HG03025 (cell line): ENCODE measurements around the gene CLDN4.
"Not testable (repeated sequence)": the region's sequence is repeated elsewhere in the genome, so short reads cannot be mapped to it uniquely, and the experiment has no call there.

Source experiments
- ATAC-seq: cut with Tn5 transposase; IDR thresholded peaks from one replicate; pipeline ENCODE4 v1.9.1; 2021; ENCODE audit warnings: mild to moderate bottlenecking, moderate library complexity; ENCODE audit not compliant: unreplicated experiment, low FRiP score

Gene CLDN4

GRCh38 chr7:73823257-73823656, 7.5 kb upstream of the CLDN4 start:
- ATAC-seq = no peak

DNA sequence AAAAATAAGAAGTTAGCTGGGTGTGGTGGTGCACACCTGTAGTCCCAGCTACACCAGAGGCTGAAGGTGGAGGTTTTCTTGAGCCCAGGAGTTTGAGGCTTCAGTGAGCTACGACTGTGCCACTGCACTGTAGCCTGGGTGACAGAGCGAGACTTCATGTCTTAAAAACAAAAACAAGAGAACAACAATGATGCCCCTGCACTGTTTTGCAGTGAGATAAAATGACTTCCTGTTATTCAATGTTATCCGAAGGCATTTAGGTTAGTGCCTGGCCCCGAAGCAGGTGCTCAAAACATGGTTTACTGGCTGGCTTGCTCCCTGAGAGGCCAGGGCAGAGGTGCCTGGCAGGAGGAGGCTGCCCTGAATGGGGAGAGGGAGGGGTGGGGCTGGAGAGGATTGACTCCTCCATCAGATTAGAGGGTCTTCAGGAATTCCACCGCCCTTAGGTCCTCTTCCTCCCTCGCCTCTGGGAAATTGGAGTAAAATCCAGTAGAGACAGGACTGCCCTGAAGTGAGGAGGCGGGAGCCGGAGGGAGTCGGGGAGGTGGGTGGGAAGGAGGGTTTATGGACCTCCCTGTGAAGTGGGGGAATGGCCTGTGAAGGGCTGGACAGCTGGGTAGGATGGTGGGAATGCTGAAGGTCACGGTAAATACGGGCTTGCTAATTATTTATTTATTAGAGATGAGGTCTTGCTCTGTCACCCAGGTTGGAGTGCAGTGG, 6.8 kb upstream of the CLDN4 start:
- no peak for ATAC-seq

DNA sequence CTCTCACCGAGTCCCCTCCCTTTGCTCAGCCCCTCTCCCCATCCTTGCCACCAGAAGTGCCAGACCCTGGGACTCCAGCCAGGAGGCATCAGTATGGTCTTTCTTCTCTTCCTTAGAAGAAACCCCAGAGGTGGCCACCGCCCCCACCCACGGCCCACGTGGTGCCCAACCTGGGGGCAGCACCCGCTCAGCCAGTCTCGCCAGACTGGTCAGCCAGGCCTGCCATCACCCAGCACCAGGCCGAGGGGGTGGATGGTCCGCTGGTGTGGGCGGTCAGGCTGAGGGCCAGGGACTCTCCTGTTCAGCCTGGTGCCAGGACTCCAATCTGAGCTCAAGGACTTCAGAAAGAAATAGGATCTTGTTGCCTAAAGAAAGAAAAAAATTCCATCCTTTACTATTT, 5.8 kb upstream of the CLDN4 start:
- no peak for ATAC-seq

- no peak for ATAC-seq
Measured at GRCh38 chr7:73827567-73828106, 3.2 kb upstream of the CLDN4 start.

- no peak for ATAC-seq
Measured at GRCh38 chr7:73828107-73828803, 2.5 kb upstream of the CLDN4 start.

GRCh38 chr7:73828972-73829371, 1.8 kb upstream of the CLDN4 start:
- ATAC-seq = no peak

GRCh38 chr7:73829505-73829904, 1.3 kb upstream of the CLDN4 start:
- no peak for ATAC-seq

- ATAC-seq = no peak
Measured at GRCh38 chr7:73829921-73830680, 695 bp upstream of the CLDN4 start.

DNA sequence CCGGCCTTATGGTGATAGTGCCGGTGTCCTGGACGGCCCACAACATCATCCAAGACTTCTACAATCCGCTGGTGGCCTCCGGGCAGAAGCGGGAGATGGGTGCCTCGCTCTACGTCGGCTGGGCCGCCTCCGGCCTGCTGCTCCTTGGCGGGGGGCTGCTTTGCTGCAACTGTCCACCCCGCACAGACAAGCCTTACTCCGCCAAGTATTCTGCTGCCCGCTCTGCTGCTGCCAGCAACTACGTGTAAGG, 713 bp downstream of the CLDN4 start:
- ATAC-seq = no peak

DNA sequence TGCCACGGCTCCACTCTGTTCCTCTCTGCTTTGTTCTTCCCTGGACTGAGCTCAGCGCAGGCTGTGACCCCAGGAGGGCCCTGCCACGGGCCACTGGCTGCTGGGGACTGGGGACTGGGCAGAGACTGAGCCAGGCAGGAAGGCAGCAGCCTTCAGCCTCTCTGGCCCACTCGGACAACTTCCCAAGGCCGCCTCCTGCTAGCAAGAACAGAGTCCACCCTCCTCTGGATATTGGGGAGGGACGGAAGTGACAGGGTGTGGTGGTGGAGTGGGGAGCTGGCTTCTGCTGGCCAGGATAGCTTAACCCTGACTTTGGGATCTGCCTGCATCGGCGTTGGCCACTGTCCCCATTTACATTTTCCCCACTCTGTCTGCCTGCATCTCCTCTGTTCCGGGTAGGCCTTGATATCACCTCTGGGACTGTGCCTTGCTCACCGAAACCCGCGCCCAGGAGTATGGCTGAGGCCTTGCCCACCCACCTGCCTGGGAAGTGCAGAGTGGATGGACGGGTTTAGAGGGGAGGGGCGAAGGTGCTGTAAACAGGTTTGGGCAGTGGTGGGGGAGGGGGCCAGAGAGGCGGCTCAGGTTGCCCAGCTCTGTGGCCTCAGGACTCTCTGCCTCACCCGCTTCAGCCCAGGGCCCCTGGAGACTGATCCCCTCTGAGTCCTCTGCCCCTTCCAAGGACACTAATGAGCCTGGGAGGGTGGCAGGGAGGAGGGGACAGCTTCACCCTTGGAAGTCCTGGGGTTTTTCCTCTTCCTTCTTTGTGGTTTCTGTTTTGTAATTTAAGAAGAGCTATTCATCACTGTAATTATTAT, 1.2 kb downstream of the CLDN4 start:
- no peak for ATAC-seq

- ATAC-seq = no peak
Measured at GRCh38 chr7:73832806-73833205, 2.0 kb downstream of the CLDN4 start.

DNA sequence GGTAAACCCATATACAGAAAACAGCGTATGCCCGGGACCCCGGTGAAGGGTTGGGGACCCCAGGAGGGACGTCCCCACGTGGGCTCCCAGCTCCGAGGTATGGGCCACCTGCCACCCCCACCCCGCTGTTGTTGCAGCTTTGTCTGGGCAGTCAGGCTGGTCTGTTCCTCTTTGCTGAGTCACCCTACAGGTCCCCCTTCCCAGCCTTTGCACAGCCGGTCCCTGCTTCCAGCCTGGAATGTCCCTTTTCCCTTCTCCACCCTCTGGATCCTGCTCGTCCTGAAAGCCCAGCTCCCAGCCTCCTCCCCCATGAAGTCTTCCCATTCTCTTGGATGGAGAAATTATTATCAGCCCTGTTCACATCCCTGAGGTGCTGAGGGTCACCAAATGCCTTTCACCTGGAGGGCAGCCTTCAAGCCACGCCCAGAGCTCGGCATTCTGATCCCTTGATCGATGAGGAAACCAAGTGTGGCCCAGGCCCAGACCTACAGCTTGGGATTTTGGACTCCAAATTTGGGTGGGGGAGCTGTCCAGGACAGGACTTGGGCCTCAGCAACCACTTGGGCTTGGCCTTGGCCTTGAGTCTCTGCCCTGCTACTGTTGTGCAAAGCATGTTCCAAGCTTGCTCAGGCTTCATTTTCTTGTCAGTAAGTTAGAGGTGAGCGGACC, 2.6 kb downstream of the CLDN4 start:
- no peak for ATAC-seq

GRCh38 chr7:73834626-73835191, 3.9 kb downstream of the CLDN4 start:
- ATAC-seq = no peak

- ATAC-seq = not testable (repeated sequence)
Measured at GRCh38 chr7:73837167-73837566, 6.4 kb downstream of the CLDN4 start.

GRCh38 chr7:73838642-73839041, 7.8 kb downstream of the CLDN4 start:
- ATAC-seq = no peak

DNA sequence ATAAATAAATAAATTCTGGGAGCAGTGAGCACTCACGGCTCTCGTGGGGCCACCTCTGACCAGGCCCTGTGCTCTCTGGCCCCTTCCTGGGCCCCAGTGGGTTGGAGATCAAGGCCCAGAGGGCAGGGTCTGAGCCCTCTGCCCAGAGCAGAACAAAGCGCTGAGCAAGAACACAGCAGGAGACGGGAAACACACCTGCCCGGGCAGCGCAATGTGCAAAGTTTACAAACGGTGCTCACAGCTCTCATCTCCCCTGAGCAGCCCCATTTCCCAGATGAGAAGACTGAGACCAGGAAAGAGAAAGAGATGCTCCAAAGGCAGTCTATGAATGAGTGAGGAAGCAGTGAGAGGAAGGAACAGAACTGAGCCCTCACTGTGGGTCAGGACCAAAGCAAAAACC, 8.5 kb downstream of the CLDN4 start:
- no peak for ATAC-seq

DNA sequence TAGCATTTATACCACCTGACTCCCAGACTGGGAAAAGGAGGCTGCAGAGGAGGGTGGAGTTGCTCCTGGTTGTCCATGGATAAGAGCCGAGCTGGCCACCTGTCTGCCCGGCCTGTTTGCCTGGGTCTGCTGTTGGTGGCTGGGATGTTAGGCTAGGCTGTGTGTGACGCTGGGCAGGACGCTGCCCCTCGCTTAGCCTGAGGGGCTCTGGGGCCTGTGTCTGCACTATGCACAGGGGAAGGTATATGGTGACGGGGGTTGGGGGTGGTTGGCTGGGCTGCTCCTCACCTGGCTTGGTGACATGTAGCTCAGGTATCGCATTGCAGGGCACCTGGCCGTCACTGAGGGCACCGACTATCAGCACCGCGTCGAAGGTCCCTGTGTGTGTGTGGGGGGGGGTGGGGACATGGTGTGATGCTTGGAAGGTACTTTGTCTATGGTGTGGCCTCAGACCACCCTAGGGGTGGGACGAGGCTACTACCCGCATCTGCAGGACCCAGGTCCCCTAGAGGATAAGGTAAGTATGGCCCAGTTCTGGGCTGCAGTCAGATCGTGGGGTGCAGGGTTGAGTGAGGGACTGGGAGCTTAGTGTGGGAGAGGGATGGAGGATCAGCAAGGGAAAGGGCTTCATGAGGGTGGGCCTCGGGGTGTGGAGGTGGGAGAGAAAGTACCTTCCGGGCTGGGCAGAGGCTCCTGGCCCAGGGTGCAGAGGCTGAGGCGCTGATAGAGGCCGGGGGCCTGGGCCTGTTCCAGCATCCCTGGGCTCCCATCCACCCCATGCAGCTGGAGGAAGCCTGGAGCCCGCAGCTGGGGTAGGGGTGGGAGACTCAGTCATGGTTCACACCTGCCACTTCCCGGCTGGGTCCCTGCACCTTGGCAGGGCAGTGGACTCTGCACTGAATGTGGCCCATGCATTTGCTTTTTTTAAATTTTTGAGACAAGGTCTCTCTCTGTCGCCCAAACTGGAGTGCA, 9.2 kb downstream of the CLDN4 start:
- ATAC-seq = no peak

DNA sequence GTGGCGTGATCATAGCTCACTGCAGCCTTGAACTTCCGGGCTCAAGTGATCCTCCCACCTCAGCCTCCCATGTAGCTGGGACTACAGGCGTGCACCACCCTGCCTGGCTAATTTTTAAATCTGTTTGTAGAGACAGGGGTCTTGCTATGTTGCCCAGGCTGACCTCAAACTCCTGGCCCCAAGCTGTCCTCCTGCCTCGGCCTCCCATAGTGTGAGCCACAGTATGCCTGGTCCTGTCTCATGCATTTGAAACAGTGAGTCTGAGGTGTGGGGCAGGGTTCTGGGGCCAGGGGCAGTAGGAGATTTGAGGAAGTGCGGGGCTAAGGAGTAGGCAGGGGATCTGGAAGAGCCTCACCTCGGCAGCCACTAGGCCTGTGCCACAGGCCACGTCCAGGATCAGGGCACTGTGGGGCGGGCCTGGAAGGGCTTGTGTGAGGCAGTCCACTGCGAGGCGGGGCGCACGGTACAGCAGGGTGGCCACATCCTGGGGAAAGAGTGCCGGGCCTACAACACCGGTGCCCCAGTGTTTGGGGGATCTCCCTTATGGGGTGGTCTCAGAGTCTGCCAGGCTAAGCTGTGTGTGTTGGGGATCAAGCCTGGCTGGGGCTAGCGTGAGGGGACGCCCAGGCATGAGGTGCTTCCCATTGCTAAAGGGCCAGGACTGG, 10.1 kb downstream of the CLDN4 start:
- ATAC-seq = no peak
